Stimulated activated CD8-positive, alpha-beta memory T cell treated with anti-CD3 and anti-CD28 coated beads, Interleukin-4, amount 100 ng/mL, for 4 hours (primary cell): ENCODE data around the gene WIZ.

Experiments
- DNase-seq, 2 donors: peaks; one replicate each; pipeline ENCODE4 v3.0.0-alpha.2; 2020; ENCODE audit warnings: low read depth in 2 of 2, low spot score in 1 of 2

The WIZ gene

GRCh38 chr19:15379083-15379998, 70.4 kb downstream of the WIZ start, which contains the start of gene AKAP8:
Gene AKAP8 (minus strand): TSS chr19:15379787. CDS start chr19:15379731, 56 bp downstream.
- peak; percentile 91 to 99 for DNase-seq

- DNase-seq = peak in 1 of 2 donors; percentile 10
Measured at GRCh38 chr19:15378534-15379082, 71.1 kb downstream of the WIZ start.

GRCh38 chr19:15374796-15375440, 74.8 kb downstream of the WIZ start:
- no peak for DNase-seq

- no peak for DNase-seq
Measured at GRCh38 chr19:15374105-15374651, 75.6 kb downstream of the WIZ start.

- DNase-seq = no peak
Measured at GRCh38 chr19:15373644-15374043, 76.1 kb downstream of the WIZ start.

GRCh38 chr19:15372891-15373301, 76.9 kb downstream of the WIZ start:
- DNase-seq = no peak

- no peak for DNase-seq
Measured at GRCh38 chr19:15372470-15372869, 77.3 kb downstream of the WIZ start.

DNA sequence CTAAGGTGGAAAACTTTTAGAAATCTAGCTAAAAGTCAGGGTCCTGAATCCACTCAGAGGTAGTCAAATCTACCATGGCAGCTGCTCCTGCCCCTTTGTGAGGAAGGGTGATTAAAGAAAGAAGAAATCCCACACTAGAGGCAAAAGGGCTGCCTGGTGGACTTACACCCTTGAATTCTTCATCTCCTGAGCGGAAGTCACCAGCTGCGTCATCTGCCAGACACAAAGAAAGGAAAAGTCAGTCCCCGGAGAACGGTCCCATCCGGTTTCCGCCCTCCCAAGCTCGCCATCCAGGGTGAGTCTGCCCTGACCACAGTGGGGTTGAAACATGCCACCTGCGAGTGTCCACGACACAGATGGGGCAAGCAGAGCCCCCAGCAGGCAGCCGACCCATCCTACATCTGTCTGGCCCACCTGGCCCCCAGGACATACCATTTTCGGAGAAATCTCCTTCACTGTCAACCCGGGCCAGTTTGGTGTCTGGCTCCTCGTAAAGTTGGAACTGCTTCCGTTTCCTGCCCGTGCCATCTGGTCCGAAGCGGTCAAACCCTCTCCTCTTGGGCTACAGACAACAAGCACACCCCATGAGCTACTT, 77.9 kb downstream of the WIZ start:
- no peak for DNase-seq

DNA sequence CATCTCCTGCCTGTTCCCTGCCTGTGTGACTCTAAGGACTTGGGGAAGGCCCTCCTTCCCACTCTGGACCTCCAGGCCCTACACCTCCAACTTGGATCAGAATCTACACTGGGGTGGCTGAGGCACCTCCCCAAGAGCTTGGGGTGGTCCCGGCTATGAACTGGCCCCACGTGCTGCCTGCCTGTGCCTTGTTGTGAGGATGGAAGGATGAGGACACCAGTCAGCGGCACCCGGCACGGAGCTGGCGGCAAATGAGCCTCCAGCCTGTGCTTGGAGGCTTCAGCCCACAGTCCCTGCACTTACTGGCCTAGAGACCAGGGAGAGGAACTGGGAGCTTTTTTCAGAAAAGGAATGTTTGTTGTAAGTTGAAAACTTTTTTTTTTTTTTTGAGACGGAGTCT, 78.6 kb downstream of the WIZ start:
- DNase-seq = no peak
